BE2C (cell line): ENCODE data around the gene GDI2.
"Not testable (repeated sequence)": the region's sequence is repeated elsewhere in the genome, so short reads cannot be mapped to it uniquely, and the experiment has no call there.

Experiments
- DNase-seq: peaks from one replicate; pipeline ENCODE4 v3.0.0-alpha.2; 2020
- H3K27me3 ChIP-seq: fragments of 250-450 bp; sonication (Bioruptor Pico); 2 replicates; pipeline ENCODE4 v1.5.1; 2020; ENCODE audit warnings: mild to moderate bottlenecking
- H3K36me3 ChIP-seq: fragments of 250-450 bp; sonication (Bioruptor Pico); 2 replicates; pipeline ENCODE4 v1.5.1; 2020; ENCODE audit warnings: mild to moderate bottlenecking
- H3K4me1 ChIP-seq: fragments of 250-450 bp; sonication (Bioruptor Pico); 2 replicates; pipeline ENCODE4 v1.5.1; 2020
- H3K4me3 ChIP-seq: 2 replicates; pipeline ENCODE4 v1.5.1; 2011; ENCODE audit warnings: low read depth, low read length
- H3K9me3 ChIP-seq: fragments of 250-450 bp; sonication (Bioruptor Pico); 2 replicates; pipeline ENCODE4 v1.5.1; 2020
- TF ChIP-seq, protein P1 (sequence below): IDR thresholded peaks from 2 replicates; pipeline ENCODE4 v1.5.1; 2012; ENCODE audit warnings: mild to moderate bottlenecking, low read depth, low read length

The GDI2 gene

DNA sequence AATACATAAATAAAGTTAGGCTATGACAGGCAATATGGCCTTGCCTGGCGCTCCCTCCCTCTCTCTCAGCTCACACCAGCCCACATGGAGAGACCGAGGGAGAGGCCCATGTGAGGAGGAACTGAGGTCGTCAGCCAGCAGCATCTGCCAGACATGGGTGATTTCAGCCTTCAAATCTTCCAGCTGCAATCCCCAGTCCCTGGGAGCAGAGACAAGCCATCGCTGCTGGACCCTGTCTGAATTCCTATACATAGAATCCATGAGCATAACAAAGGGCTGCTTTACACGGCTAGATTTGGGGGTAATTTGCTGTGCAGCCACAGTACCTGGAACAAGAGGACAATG lies 40.9 kb upstream of the GDI2 start:
- H3K4me1 ChIP-seq = no peaks in the 10 kb centered on the region
- H3K36me3 ChIP-seq = no peaks in the 10 kb centered on the region
- TF ChIP-seq, protein P1, sequence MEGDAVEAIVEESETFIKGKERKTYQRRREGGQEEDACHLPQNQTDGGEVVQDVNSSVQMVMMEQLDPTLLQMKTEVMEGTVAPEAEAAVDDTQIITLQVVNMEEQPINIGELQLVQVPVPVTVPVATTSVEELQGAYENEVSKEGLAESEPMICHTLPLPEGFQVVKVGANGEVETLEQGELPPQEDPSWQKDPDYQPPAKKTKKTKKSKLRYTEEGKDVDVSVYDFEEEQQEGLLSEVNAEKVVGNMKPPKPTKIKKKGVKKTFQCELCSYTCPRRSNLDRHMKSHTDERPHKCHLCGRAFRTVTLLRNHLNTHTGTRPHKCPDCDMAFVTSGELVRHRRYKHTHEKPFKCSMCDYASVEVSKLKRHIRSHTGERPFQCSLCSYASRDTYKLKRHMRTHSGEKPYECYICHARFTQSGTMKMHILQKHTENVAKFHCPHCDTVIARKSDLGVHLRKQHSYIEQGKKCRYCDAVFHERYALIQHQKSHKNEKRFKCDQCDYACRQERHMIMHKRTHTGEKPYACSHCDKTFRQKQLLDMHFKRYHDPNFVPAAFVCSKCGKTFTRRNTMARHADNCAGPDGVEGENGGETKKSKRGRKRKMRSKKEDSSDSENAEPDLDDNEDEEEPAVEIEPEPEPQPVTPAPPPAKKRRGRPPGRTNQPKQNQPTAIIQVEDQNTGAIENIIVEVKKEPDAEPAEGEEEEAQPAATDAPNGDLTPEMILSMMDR = no peak
- no peaks in the 10 kb centered on the region for H3K27me3 ChIP-seq
- no peak overlapping the region for H3K4me3 ChIP-seq
- no peaks in the 10 kb centered on the region for H3K9me3 ChIP-seq
- DNase-seq = no peak

DNA sequence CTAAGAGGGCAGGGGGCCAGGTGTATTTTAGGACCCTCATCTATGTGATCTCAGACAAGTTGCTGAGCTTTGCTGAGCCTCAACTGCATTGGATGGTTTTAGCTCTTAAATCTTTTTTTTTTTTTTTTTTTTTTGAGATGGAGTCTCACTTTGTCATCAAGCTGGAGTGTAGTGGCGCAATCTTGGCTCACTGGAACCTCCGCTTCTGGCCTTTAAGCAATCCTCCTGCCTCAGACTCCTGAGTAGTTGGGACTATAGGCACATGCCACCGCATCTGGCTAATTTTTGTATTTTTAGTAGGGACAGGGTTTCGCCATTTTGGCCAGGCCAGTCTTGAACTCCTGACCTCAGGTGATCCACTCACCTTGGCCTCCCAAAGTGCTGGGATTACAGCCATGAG lies 33.4 kb upstream of the GDI2 start:
- H3K4me3 ChIP-seq, H3K27me3 ChIP-seq, H3K9me3 ChIP-seq, DNase-seq, H3K36me3 ChIP-seq, H3K4me1 ChIP-seq: not testable (repeated sequence)

GRCh38 chr10:5844345-5845055 lies 31.3 kb upstream of the GDI2 start:
- DNase-seq = no peak
- no peak overlapping the region for H3K4me3 ChIP-seq

DNA sequence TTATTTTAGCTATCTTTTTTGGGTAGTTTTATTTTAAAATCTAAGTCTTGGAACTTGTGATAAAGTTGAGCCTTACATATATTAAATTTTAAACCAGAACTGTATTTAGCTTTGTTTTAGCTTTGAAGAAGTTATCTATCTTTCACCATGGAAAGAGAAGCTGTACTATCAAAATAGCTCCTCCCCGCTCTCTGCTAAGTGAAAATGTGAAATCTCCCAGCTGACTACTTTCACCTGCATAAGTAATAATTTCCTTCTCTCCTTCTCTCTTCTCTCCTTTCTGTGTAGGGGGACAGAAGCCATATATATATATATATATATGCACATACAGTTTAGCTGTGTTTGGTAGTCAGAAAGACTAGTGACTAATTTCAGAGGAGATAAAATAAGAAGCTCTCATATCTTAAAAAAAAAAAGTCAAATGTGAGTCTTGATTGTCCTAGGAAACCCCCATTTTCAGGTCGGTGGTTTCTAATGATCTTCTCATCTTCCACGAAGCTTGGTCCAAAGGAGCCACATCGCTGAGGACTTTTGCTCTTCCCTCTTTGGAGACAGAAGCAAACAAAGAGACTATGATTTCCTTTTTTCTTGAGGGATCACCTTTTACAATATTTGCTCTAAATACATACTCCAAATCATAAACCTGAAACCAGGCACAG lies 30.6 kb upstream of the GDI2 start:
- Histone ChIP-seq H3K4me1 (peaks cover 13% of the 10 kb centered on the region), H3K4me3 (no peak overlapping the region), H3K36me3 (no peaks in the 10 kb centered on the region), H3K9me3 (no peaks in the 10 kb centered on the region), H3K27me3 (no peaks in the 10 kb centered on the region)
- TF ChIP-seq, protein P1 = no peak
- no peak for DNase-seq

More at GRCh38 chr10:5844345-5845055, 31.3 kb upstream of the GDI2 start:
- TF ChIP-seq, protein P1 = no peak
- H3K27me3 ChIP-seq = no peaks in the 10 kb centered on the region
- H3K36me3 ChIP-seq = no peaks in the 10 kb centered on the region
- H3K4me1 ChIP-seq = peaks cover 13% of the 10 kb centered on the region
- H3K9me3 ChIP-seq = no peaks in the 10 kb centered on the region

- no peak for DNase-seq
- peaks cover 13% of the 10 kb centered on the region for H3K4me1 ChIP-seq
- H3K4me3 ChIP-seq = no peak overlapping the region
- TF ChIP-seq, protein P1 = no peak
- no peaks in the 10 kb centered on the region for H3K36me3 ChIP-seq
- H3K27me3 ChIP-seq = no peaks in the 10 kb centered on the region
- H3K9me3 ChIP-seq = no peaks in the 10 kb centered on the region
Observed at GRCh38 chr10:5841965-5842364, 28.7 kb upstream of the GDI2 start.

GRCh38 chr10:5840314-5841307 lies 27.4 kb upstream of the GDI2 start:
- TF ChIP-seq, protein P1 = no peak
- no peaks in the 10 kb centered on the region for H3K9me3 ChIP-seq
- DNase-seq = peak; percentile 72
- no peaks in the 10 kb centered on the region for H3K27me3 ChIP-seq
- peak overlapping the region; percentile 41 for H3K4me3 ChIP-seq
- peaks cover 13% of the 10 kb centered on the region for H3K4me1 ChIP-seq
- H3K36me3 ChIP-seq = no peaks in the 10 kb centered on the region

GRCh38 chr10:5836181-5836580 lies 22.9 kb upstream of the GDI2 start:
- not testable (repeated sequence) for H3K36me3 ChIP-seq, H3K4me1 ChIP-seq, H3K27me3 ChIP-seq, DNase-seq, H3K4me3 ChIP-seq, H3K9me3 ChIP-seq
